Smooth muscle cell (in vitro differentiated cells): Measurements from ENCODE around the gene TXNDC5. TPM values are rescaled to one million over a fixed set of nuclear protein-coding genes. Genes with fewer than 3 reads are reported as not detected.

Experiments used
- DNase-seq: peaks from one replicate; lab custom pipeline; 2025; ENCODE audit not compliant: unreplicated experiment; lab: John Stamatoyannopoulos, UW
- H2AFZ ChIP-seq: fragments of 200-600 bp; sonication (generic); 2 replicates; pipeline ENCODE4 v1.6.0; 2016; ENCODE audit warnings: antibody characterized with exemption, low read depth, mild to moderate bottlenecking
- H3F3A ChIP-seq: fragments of 200-600 bp; sonication (generic); 2 replicates; pipeline ENCODE4 v1.6.0; 2017; ENCODE audit warnings: antibody characterized with exemption, low read depth
- H3K27ac ChIP-seq: fragments of 200-600 bp; sonication (generic); 2 replicates; pipeline ENCODE4 v1.5.1; 2016; ENCODE audit warnings: low read depth, mild to moderate bottlenecking
- H3K27me3 ChIP-seq: fragments of 200-600 bp; sonication (generic); 2 replicates; pipeline ENCODE4 v1.6.1; 2016; ENCODE audit warnings: low read depth, mild to moderate bottlenecking
- H3K36me3 ChIP-seq: fragments of 200-600 bp; sonication (generic); 2 replicates; pipeline ENCODE4 v1.5.1; 2016; ENCODE audit warnings: low read depth
- H3K4me1 ChIP-seq: fragments of 200-600 bp; sonication (generic); 2 replicates; pipeline ENCODE4 v1.5.1; 2016; ENCODE audit warnings: low read depth
- H3K4me2 ChIP-seq: fragments of 200-600 bp; sonication (generic); 2 replicates; pipeline ENCODE4 v1.6.0; 2016; ENCODE audit warnings: mild to moderate bottlenecking
- H3K4me3 ChIP-seq: fragments of 200-600 bp; sonication (generic); 2 replicates; pipeline ENCODE4 v1.5.1; 2016; ENCODE audit warnings: mild to moderate bottlenecking
- H3K79me2 ChIP-seq: fragments of 200-600 bp; sonication (generic); 2 replicates; pipeline ENCODE4 v1.6.0; 2016; ENCODE audit warnings: low read depth, mild to moderate bottlenecking
- H3K9ac ChIP-seq: fragments of 200-600 bp; sonication (generic); 2 replicates; pipeline ENCODE4 v1.6.0; 2016; ENCODE audit warnings: low read depth
- H3K9me3 ChIP-seq: fragments of 200-600 bp; sonication (generic); replicated peaks from 2 replicates; pipeline ENCODE4 v1.5.1; 2016; ENCODE audit warnings: low read depth
- H4K20me1 ChIP-seq: fragments of 200-600 bp; sonication (generic); 2 replicates; pipeline ENCODE4 v1.6.0; 2016; ENCODE audit warnings: low read depth
- CTCF ChIP-seq: fragments of 200-600 bp; sonication (generic); IDR thresholded peaks from 2 replicates; pipeline ENCODE4 v1.5.1; 2017; ENCODE audit warnings: borderline replicate concordance, mild to moderate bottlenecking, antibody characterized with exemption; ENCODE audit not compliant: insufficient read depth, poor library complexity, severe bottlenecking
- WGBS: methylation state at CpG from one replicate; pipeline ENCODE4 v1.1.7; 2016; ENCODE audit warnings: low lambda C conversion rate; 5-methylcytosine and 5-hydroxymethylcytosine counted together
- polyA plus RNA-seq: library from polyadenylated mRNA; unstranded; fragments of >200 nt; fragmentation: Nextera tagmentation; extraction: Ambion mirVana; gene quantifications from 2 replicates; pipeline ENCODE4 v1.2.1, GENCODE V29; 2016
- total RNA-seq: library from RNA; depleted of rRNA; stranded (reverse); fragments of >200 nt; gene quantifications from 2 replicates; pipeline ENCODE4 v1.2.3, GENCODE V29; 2014

Gene TXNDC5
- total and polyA plus RNA-seq, 2 experiments from 2014 or later: 448 to 576 TPM

- H3K4me2 ChIP-seq: no peak overlapping the region
- peaks cover 29% of the 10 kb centered on the region for H3K36me3 ChIP-seq
- H3K4me1 ChIP-seq: no peaks in the 10 kb centered on the region
- TF ChIP-seq CTCF: no peak
- H3K4me3 ChIP-seq: no peak overlapping the region
- no peak overlapping the region for H3K9ac ChIP-seq
- no peaks in the 10 kb centered on the region for H3K9me3 ChIP-seq
- no peaks in the 10 kb centered on the region for H3K27me3 ChIP-seq
- no peak overlapping the region for H2AFZ ChIP-seq
- H3K79me2 ChIP-seq: no peaks in the 10 kb centered on the region
- H4K20me1 ChIP-seq: peaks cover 42% of the 10 kb centered on the region
- no peak for DNase-seq
- no peak overlapping the region for H3K27ac ChIP-seq
- no peaks in the 10 kb centered on the region for H3F3A ChIP-seq
- 97% methylated on average over 25 of the region's 25 CpGs for WGBS
Measured at GRCh38 chr6:7888587-7889357, 21.8 kb downstream of the TXNDC5 start.

GRCh38 chr6:7887278-7887991 lies 23.2 kb downstream of the TXNDC5 start:
- H3K4me1 ChIP-seq: no peaks in the 10 kb centered on the region
- no peak for DNase-seq
- H3F3A ChIP-seq: peaks cover 7% of the 10 kb centered on the region
- no peak overlapping the region for H3K9ac ChIP-seq
- no peak overlapping the region for H3K4me2 ChIP-seq
- 95% methylated on average over 21 of the region's 21 CpGs for WGBS
- H3K27me3 ChIP-seq: no peaks in the 10 kb centered on the region
- peaks cover 36% of the 10 kb centered on the region for H3K36me3 ChIP-seq
- peaks cover 42% of the 10 kb centered on the region for H4K20me1 ChIP-seq
- H3K4me3 ChIP-seq: no peak overlapping the region
- no peaks in the 10 kb centered on the region for H3K9me3 ChIP-seq
- H3K27ac ChIP-seq: no peak overlapping the region
- no peak for TF ChIP-seq CTCF
- no peaks in the 10 kb centered on the region for H3K79me2 ChIP-seq
- H2AFZ ChIP-seq: no peak overlapping the region

GRCh38 chr6:7886132-7886531 lies 24.5 kb downstream of the TXNDC5 start:
- H3K36me3 ChIP-seq: peaks cover 42% of the 10 kb centered on the region
- H3K27me3 ChIP-seq: no peaks in the 10 kb centered on the region
- H3K79me2 ChIP-seq: no peaks in the 10 kb centered on the region
- no peak overlapping the region for H3K4me2 ChIP-seq
- TF ChIP-seq CTCF: no peak
- H3K9ac ChIP-seq: no peak overlapping the region
- H4K20me1 ChIP-seq: peaks cover 37% of the 10 kb centered on the region
- H3K27ac ChIP-seq: no peak overlapping the region
- no peaks in the 10 kb centered on the region for H3K9me3 ChIP-seq
- H3F3A ChIP-seq: peaks cover 10% of the 10 kb centered on the region
- H2AFZ ChIP-seq: no peak overlapping the region
- H3K4me1 ChIP-seq: no peaks in the 10 kb centered on the region
- WGBS: 89% methylated on average over 3 of the region's 3 CpGs
- no peak for DNase-seq
- H3K4me3 ChIP-seq: no peak overlapping the region

- Histone ChIP-seq H3K9me3 (no peaks in the 10 kb centered on the region), H3K79me2 (no peaks in the 10 kb centered on the region), H3K27ac (no peak overlapping the region), H3K4me3 (no peak overlapping the region), H3K27me3 (no peaks in the 10 kb centered on the region), H3K4me1 (no peaks in the 10 kb centered on the region), H4K20me1 (peaks cover 29% of the 10 kb centered on the region), H2AFZ (no peak overlapping the region), H3K36me3 (peaks cover 36% of the 10 kb centered on the region), H3K9ac (no peak overlapping the region), H3F3A (peaks cover 16% of the 10 kb centered on the region), H3K4me2 (no peak overlapping the region)
- DNase-seq: no peak
- no peak for TF ChIP-seq CTCF
- 86% methylated on average over 8 of the region's 8 CpGs for WGBS
Measured at GRCh38 chr6:7883381-7883780, 27.2 kb downstream of the TXNDC5 start.
